ENCODE data around the gene SLC5A9.
"Not testable (repeated sequence)": the region's sequence is repeated elsewhere in the genome, so short reads cannot be mapped to it uniquely, and the experiment has no call there.

The SLC5A9 gene

DNA sequence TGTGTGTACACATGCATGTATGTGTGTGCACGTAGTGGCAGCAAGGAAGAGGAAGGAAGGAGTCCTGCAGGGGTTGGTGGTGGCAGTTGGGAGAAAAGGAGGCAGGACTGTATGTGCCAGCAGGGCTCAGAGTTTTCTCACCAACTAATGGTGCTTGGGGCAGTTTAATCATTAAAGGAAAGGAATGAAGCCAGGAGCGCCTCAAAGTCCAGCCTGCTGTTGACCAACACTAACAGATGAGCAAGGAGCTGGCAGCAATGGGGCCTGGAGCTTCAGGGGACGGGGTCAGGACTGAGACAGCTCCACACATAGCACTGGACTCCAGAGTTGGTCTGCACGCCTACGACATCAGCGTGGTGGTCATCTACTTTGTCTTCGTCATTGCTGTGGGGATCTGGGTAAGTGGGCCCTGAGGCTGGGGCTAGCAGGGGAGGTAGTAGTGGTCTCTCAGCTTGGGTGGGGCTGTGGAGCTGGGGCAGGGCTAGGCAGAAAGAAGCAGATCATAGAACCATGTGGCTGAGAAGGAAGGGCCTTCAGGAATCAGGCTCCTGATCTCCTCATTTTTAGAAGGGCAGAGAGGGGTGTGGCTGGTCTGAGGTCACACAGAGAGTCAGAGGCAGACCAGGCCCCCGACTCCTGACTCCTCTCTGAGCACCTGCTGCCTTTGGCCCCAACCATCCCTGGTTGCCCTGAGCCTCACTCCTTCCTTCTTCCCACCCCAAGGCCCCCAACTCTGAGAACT, at the start of gene SLC5A9:
TSS of gene SLC5A9 (plus strand) at position 216 of the 742 bp plus-strand sequence. CDS start at position 237, 21 bp downstream.
- DNase-seq: no peak

DNA sequence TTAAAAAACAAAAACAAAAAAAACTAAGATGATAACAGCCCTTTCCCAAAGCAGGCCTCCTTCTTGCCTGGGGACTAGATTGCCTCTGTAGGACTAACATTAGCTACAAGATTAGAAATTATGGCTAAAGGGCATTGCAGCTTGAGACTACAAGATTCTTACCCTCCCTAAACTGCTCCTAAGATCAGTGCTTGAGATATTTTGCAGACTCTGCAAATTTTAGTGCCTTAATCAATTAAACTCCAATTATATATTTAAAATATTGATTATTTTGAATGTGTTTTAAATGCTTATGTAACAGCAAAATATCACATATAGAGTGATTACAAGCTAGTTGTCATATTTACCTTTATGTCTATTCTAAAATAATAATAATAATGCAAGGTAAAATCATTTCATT, 47.4 kb upstream of the SLC5A9 start:
- DNase-seq: no peak

GRCh38 chr1:48177257-48177656, 45.3 kb upstream of the SLC5A9 start:
- DNase-seq: no peak

- DNase-seq: no peak
These were observed 40.7 kb upstream of the SLC5A9 start for GRCh38 chr1:48181669-48182367.

DNA sequence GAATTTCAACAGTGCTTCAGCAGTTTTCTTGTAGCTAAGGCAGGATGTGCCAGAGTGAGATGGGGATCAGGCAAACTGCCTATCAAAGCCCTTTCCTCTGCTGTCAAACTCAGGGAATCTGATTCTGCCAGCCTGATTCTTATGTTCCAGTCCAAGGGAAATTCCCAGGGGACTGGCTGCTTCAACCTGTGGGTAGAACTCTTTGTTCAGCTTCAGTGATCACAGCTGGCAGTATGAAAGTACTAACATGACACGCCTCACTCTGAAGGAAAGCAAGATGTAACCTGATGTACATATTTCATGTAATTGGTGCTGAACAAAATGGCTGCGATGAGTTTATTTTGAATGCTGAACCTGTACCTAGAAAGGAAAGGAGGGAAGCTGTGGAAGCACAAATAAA, 40.1 kb upstream of the SLC5A9 start:
- no peak for DNase-seq

DNA sequence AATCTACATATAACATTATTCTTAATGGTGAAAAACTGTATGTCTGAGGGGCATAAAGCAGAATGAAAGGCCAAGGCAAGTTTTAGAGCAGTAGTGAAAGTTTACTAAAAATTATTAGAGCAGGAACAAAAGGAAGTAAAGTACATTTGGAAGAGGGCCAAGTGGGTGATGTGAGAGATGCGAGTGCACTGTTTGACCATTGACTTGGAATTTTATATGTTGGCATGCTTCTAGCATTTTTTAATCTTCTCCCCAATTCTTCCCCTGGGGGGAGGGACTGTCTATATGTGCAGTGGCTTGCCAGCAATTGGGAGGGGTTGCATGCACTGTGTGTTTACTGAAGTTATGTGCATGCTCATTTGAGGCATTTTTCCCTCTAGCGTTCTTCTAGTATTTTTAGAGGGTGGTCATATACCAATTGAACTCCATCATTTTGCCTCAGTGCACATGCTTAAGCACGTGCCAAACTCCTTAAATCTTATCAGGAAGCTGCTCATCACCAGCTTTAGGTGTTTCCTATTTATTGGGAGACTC, 36.1 kb upstream of the SLC5A9 start:
- DNase-seq: no peak

GRCh38 chr1:48187969-48188563, 34.5 kb upstream of the SLC5A9 start:
- no peak for DNase-seq

GRCh38 chr1:48190881-48191280, 31.6 kb upstream of the SLC5A9 start:
- no peak for DNase-seq

GRCh38 chr1:48194801-48195200, 27.7 kb upstream of the SLC5A9 start:
- DNase-seq: no peak

DNA sequence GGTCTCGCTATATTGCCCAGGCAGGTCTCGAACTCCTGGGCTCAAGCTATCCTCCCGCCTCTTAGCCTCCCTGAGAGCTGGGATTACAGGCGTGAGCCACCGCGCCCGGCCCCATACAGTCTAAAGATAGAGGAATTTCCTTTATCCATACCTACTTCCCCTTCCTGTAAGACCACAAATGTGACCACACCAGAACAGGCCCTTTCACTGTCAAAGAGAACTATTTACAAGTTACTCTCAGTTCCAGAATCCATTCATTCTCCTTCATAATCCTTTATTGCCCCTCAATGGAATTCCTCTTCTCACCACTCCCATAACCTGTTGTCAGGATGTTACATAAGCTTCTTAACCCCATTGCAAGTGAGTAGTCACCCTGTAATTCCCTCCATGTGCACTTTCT, 26.3 kb upstream of the SLC5A9 start:
- no peak for DNase-seq

GRCh38 chr1:48198970-48199369, 23.5 kb upstream of the SLC5A9 start:
- DNase-seq: no peak

- DNase-seq: no peak
These were observed 22.2 kb upstream of the SLC5A9 start for GRCh38 chr1:48200166-48200900.

- no peak for DNase-seq
These were observed 20.3 kb upstream of the SLC5A9 start for GRCh38 chr1:48202030-48202752.

- no peak for DNase-seq
These were observed 19.1 kb upstream of the SLC5A9 start for GRCh38 chr1:48203287-48203900.

DNA sequence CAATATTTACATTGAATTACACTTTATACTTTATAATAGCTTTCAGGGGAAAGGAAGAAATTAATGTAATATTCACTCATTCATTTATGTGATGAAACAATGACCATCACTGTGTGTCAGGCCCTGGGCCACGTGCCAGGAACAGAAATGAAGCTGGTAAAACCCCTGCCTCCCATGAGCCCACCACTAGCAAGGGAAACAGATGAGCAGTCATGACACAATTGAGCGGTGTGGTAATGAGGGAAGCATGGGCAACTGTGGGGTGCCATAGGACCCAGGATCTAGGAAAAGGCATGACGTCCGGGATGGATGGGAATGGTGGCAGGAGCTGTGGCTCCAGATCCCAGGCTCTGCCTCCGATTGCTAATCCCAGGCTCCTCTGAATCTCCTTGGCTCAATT, 17.0 kb upstream of the SLC5A9 start:
- no peak for DNase-seq

DNA sequence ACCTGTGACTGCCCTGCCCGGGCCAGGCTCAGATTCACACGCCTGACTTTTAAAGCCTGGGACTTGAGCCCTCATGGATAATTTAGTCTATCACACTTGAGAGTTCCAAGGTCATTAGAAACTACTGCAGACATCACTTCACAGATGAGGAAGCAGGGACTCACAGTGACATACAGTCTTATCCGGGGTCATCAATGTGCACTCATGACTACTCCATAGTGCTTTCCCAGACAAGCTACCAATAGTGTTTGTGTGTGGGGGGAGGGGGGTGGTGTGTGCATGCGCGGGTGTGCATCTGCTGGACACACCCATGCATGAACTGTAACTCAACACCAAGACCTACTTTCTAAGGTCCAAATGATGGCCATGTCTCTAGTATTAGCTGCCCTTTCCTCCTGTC, 16.1 kb upstream of the SLC5A9 start:
- DNase-seq: no peak

GRCh38 chr1:48207131-48207530, 15.4 kb upstream of the SLC5A9 start:
- no peak for DNase-seq

DNA sequence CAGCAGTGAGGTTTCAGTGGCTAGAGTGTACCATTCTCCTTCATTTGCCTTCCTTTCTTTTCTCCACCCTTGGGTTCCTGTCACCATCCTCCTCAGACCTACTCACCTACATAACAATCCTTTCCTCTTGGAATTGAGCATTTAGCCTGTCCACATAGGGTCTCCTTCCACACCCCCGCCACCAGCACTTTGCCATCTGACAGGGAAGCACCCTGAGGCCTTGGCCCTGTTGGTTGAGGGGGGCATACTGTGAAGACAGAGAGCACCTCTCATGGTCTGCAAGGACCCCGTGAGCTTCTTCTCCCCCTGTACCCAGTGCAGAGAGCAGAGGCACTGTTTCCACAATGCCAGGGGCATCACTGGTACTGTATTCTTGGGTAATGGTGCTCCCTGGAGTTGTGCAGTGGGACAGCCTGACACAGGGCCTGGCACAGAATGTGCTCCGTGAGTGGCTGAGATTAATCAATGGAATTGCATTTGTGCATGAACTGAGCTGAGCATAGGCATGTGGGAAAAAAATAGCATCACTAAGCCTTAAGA, 14.9 kb upstream of the SLC5A9 start:
- DNase-seq: no peak

DNA sequence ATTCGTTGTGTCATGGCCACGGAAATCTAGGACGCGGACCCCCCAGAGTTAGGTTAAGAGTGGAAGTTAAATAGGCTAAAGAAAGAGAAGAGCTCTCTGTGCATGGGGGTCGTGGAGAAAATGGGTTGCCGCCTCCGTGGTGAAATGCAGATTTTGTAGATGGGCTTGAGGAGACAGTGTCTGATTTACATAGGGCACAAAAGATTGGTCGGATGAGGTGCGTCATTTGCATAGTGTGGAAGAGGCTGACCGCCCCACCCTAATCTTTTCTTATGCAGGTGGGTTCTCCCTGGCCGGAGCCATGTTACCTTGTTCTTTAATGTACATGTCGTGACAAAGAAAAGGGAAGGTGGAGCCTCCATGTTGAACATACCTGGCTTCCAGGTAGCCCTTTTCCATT, 14.3 kb upstream of the SLC5A9 start:
- DNase-seq: no peak

DNA sequence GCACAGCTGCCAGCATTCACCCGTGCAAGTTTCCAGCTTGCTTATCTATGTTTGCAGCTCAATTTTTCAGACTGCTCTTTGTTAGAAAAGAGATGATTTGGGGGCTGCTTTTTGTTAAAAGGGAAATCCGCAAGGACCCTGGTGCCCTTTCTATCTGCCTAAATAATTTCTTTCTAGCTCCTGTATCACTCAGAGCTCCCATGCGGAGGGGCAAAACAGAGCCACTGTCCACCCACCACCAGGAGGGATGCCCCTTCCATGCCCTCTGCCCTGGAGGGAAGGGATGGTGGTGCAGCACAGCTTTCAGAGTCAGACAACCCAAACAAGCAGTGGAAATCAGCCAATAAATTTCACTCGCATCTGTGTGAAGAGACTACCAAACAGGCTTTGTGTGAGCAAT, 13.9 kb upstream of the SLC5A9 start:
- no peak for DNase-seq

DNA sequence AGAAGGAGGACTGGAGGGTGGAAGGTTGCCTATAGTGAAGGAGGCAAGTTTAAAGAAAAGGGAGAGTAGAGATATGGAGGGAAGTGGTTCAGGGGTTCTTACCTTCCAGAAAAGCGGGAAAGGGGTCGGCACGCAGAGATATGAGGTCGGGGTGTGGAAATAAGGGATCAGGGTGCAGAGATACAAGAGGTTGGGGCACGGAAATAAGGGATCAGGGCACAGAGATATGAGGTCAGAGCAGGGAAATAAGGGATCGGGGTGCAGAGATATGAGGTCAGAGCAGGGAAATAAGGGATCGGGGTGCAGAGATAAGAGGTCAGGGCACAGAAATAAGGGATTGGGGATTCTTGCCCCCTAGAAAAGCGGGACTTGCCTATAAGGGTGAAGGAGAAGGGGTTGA, 9.1 kb upstream of the SLC5A9 start:
- not testable (repeated sequence) for DNase-seq

DNA sequence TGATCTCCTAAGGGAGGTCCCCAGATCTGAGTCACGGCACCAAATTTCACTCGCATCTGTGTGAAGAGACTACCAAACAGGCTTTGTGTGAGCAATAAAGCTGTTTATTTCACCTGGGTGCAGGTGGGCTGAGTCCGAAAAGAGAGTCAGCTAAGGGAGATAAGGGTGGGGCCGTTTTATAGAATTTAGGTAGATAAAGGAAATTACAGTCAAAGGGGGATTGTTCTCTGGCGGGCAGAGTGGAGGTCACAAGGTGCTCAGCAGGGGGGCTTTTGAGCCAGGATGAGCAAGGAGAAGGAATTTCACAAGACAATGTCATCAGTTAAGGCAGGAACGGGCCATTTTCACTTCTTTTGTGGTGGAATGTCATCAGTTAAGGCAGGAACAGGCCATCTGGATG, 8.2 kb upstream of the SLC5A9 start:
- DNase-seq: not testable (repeated sequence)
